Osteocyte (in vitro differentiated cells): ENCODE measurements around the gene CNTN1. TPM values are rescaled to one million over a fixed set of nuclear protein-coding genes. Genes with fewer than 3 reads are reported as not detected.

Experiments
- DNase-seq: peaks from one replicate; pipeline ENCODE4 v3.0.0; 2021; ENCODE audit warnings: mixed read lengths; ENCODE audit not compliant: unreplicated experiment; ENCODE audit errors: extremely low spot score
- H3K27ac Mint-ChIP-seq: one replicate; pipeline ENCODE4 v1.8.0; 2021; ENCODE audit warnings: mild to moderate bottlenecking, mixed read lengths; ENCODE audit not compliant: unreplicated experiment
- H3K27me3 Mint-ChIP-seq: one replicate; pipeline ENCODE4 v1.8.0; 2021; ENCODE audit warnings: mixed read lengths; ENCODE audit not compliant: unreplicated experiment
- H3K36me3 Mint-ChIP-seq: one replicate; pipeline ENCODE4 v1.8.0; 2021; ENCODE audit warnings: mixed read lengths; ENCODE audit not compliant: unreplicated experiment
- H3K4me1 Mint-ChIP-seq: one replicate; pipeline ENCODE4 v1.8.0; 2021; ENCODE audit warnings: mixed read lengths; ENCODE audit not compliant: unreplicated experiment
- H3K4me3 Mint-ChIP-seq: one replicate; pipeline ENCODE4 v1.8.0; 2021; ENCODE audit warnings: mild to moderate bottlenecking, moderate library complexity, mixed read lengths; ENCODE audit not compliant: unreplicated experiment
- H3K9me3 Mint-ChIP-seq: one replicate; pipeline ENCODE4 v1.8.0; 2021; ENCODE audit warnings: mixed read lengths; ENCODE audit not compliant: unreplicated experiment
- total RNA-seq: library from RNA; stranded (reverse); gene quantifications from 2 replicates; pipeline ENCODE4 v1.2.1, GENCODE V29; 2021
- TF ChIP-seq, protein P1 (sequence below): fragments of 200-600 bp; sonication (generic); IDR thresholded peaks from 2 replicates; pipeline ENCODE4 v1.5.0; 2021; ENCODE audit warnings: antibody characterized with exemption, mild to moderate bottlenecking, moderate library complexity

CNTN1 gene
- total RNA-seq, 1 donor from 2014 or later: 1.8 TPM

DNA sequence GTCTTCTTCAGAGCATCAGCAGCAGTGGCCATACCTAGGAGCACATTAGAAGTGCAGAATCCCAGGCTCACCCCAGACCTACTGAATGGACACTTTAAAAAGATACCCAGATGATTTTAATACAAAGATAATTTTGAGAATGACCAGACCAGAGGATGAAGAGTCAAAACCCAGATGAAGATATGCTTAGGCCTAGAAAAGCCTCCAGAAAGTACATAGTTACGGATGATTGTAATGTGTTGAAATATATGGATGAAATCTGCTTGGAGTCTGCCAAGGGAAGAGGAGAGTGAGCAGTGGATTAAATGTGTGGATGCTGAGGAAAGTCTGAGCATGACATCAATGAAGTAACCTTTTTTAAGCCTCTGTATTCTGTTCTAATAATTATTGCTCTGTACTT lies 245.7 kb downstream of the CNTN1 start:
- H3K27ac Mint-ChIP-seq: no peak overlapping the region
- TF ChIP-seq, protein P1, sequence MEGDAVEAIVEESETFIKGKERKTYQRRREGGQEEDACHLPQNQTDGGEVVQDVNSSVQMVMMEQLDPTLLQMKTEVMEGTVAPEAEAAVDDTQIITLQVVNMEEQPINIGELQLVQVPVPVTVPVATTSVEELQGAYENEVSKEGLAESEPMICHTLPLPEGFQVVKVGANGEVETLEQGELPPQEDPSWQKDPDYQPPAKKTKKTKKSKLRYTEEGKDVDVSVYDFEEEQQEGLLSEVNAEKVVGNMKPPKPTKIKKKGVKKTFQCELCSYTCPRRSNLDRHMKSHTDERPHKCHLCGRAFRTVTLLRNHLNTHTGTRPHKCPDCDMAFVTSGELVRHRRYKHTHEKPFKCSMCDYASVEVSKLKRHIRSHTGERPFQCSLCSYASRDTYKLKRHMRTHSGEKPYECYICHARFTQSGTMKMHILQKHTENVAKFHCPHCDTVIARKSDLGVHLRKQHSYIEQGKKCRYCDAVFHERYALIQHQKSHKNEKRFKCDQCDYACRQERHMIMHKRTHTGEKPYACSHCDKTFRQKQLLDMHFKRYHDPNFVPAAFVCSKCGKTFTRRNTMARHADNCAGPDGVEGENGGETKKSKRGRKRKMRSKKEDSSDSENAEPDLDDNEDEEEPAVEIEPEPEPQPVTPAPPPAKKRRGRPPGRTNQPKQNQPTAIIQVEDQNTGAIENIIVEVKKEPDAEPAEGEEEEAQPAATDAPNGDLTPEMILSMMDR: no peak
- H3K4me1 Mint-ChIP-seq: no peaks in the 10 kb centered on the region
- H3K4me3 Mint-ChIP-seq: no peak overlapping the region
- peaks cover 29% of the 10 kb centered on the region for H3K27me3 Mint-ChIP-seq
- no peak for DNase-seq
- no peaks in the 10 kb centered on the region for H3K9me3 Mint-ChIP-seq
- H3K36me3 Mint-ChIP-seq: no peaks in the 10 kb centered on the region

DNA sequence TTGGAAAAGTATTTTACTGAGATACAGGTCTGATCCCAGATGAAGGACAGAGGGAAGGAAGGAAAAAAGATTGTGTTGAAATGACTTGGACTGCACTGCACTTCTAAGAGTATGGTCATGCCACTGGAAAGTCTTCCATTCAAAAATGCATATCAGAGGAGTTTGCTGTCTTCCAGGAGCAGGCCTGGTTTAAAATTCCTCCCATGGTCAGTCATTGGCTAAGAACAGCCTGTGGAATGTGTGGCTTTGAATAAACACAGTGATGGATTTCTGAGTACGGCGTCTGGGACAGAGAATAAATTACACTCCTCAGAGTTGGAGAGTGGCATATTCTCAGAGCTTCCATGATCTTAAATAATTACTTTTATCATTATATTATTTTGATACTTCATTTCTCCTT lies 250.1 kb downstream of the CNTN1 start:
- Mint-ChIP-seq H3K27me3 (peaks cover 23% of the 10 kb centered on the region), H3K4me3 (no peak overlapping the region), H3K27ac (no peak overlapping the region), H3K4me1 (no peaks in the 10 kb centered on the region), H3K36me3 (no peaks in the 10 kb centered on the region), H3K9me3 (no peaks in the 10 kb centered on the region)
- TF ChIP-seq, protein P1: no peak
- no peak for DNase-seq

DNA sequence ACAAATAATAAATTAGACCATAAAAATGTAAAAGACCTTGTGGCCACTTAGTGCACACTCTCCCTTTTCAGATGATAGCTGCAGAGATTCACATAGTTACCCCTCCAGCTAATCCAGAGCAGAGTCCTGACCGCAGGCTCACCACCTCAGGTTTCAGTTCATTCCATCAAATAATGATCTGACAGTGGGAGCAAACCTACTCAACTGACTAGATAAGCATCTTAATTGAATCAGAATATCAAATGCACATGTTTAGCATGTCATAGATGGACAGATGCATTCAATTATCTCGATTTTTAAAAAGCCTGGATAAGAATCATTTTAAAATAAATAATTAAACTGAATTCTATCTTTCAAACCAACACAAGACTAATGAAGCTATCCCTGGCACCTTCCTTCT lies 253.5 kb downstream of the CNTN1 start:
- H3K9me3 Mint-ChIP-seq: no peaks in the 10 kb centered on the region
- H3K4me1 Mint-ChIP-seq: no peaks in the 10 kb centered on the region
- H3K27me3 Mint-ChIP-seq: peaks cover 10% of the 10 kb centered on the region
- DNase-seq: no peak
- no peak overlapping the region for H3K4me3 Mint-ChIP-seq
- TF ChIP-seq, protein P1: no peak
- no peak overlapping the region for H3K27ac Mint-ChIP-seq
- no peaks in the 10 kb centered on the region for H3K36me3 Mint-ChIP-seq

DNA sequence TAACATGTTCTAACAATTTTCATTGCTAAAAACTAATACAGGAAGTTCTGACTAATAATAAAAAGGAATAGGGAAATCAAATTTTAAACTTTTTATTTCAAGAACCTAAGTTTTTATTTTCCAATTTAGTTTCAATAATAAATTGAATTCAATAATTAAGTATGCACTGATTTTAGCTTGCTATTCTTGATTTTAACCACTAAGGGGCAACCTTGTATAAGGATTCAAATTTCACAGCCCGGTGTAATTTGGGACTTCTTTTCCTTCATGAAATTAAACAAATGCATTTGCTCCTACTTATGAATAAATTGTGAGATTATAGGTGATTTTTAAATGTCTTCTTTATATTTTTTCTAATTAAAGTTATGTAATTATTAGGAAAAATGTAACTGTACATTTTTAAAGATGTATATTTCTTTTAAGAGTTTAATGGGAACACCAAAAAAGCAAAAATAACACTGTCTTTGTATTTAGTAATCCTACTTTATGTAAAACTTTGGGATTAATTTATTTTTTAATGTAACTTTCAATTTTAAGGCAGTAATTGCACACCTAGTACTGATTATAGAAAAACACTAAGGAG lies 254.5 kb downstream of the CNTN1 start:
- Mint-ChIP-seq H3K4me3 (no peak overlapping the region), H3K4me1 (no peaks in the 10 kb centered on the region), H3K36me3 (no peaks in the 10 kb centered on the region), H3K9me3 (no peaks in the 10 kb centered on the region), H3K27me3 (peaks cover 9% of the 10 kb centered on the region), H3K27ac (no peak overlapping the region)
- no peak for DNase-seq
- TF ChIP-seq, protein P1: peak; percentile 70

DNA sequence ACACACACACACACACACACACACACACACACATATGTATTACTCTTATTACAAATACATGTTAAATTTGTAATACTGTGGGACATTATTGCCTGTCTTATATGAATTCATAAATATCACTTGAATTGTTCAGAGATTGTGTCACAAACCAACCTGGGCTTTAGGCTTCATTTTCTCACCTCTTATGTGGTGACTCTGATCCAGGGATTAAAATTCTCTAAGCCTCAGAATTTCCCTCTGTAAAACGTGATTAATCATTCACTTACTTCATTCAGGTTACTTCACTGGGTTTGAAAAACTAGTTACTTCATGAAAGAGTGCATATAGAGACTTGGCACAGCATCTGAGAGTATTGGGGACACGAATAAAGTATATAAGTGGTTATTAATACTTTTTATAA lies 255.6 kb downstream of the CNTN1 start:
- H3K4me1 Mint-ChIP-seq: no peaks in the 10 kb centered on the region
- TF ChIP-seq, protein P1: no peak
- no peak overlapping the region for H3K4me3 Mint-ChIP-seq
- no peak overlapping the region for H3K27ac Mint-ChIP-seq
- no peaks in the 10 kb centered on the region for H3K9me3 Mint-ChIP-seq
- no peaks in the 10 kb centered on the region for H3K36me3 Mint-ChIP-seq
- peaks cover 9% of the 10 kb centered on the region for H3K27me3 Mint-ChIP-seq
- DNase-seq: no peak
